Measurements from ENCODE around the gene PCDHB7. TPM values are rescaled to one million over a fixed set of nuclear protein-coding genes. Genes with fewer than 3 reads are reported as not detected.
A peak's percentile ranks its signal among the peaks of the same experiment; 100 is the strongest.
"Not testable (repeated sequence)": the region's sequence is repeated elsewhere in the genome, so short reads cannot be mapped to it uniquely, and the experiment has no call there.

The PCDHB7 gene
- total RNA-seq, 1 experiment from 2014 or later = 1.3 TPM

GRCh38 chr5:141199359-141200235, 27.2 kb downstream of the PCDHB7 start, which contains the start of gene PCDHB11:
Gene PCDHB11, plus strand, starts transcription at chr5:141199627. Its CDS starts 148 bp downstream, at chr5:141199775.
- ATAC-seq = peak; percentile 94

GRCh38 chr5:141201126-141201525, 28.7 kb downstream of the PCDHB7 start:
- not testable (repeated sequence) for DNase-seq (ENCODE audit: low read depth, low spot score)

More at GRCh38 chr5:141199359-141200235, 27.2 kb downstream of the PCDHB7 start, which contains the start of gene PCDHB11:
- no TSS peak for BruUV-seq (replicated peaks)
- TF ChIP-seq CTCF (IDR thresholded peaks at IDR 0.05) (peak; percentile 81), POLR2AphosphoS5 (IDR thresholded peaks at IDR 0.05; ENCODE audit: low read depth, low read length) (no peak)
- peak; percentile 32 for DNase-seq (ENCODE audit: low read depth, low spot score)
- CTCF ChIA-PET = interaction anchor here (0.6 to 2.0 kb wide), 8 partner anchors 9 to 364 kb away, joined by 3 to 8 read pairs (median 5); partner anchors contain the start of genes PCDHB12, PCDHB14, PCDHB2 and PCDHB8
- H3K27me3 ChIP-seq (ENCODE audit: control insufficient read depth, insufficient read depth, low read length) = no peaks in the 10 kb centered on the region; the same call in 1 of the 2 replicates
- no peaks in the 10 kb centered on the region for H3K4me1 ChIP-seq (ENCODE audit: control insufficient read depth, insufficient read depth, low read length)
- peak within 1 kb of the TSS; percentile 41 to 65 for H3K4me3 ChIP-seq (ENCODE audit: low read depth in 2 of 2, low read length in 2 of 2)
- peaks cover 16% of the 10 kb centered on the region; the same call in 1 of the 2 replicates for H3K9me3 ChIP-seq (ENCODE audit: control insufficient read depth, insufficient read depth, low read depth, low read length)
- in situ Hi-C loops (cut with HindIII; ENCODE audit: low pct_unique_long_range_greater_than_20kb, low sequenced_read_pairs) = loop anchor here (25.0 kb wide), 2 partner anchors 112 to 138 kb away; partner anchors contain the start of genes PCDHB2, PCDHGA1, PCDHGA2 and PCDHGA3
- H3K27ac ChIP-seq (ENCODE audit: low read length) = no peak within 1 kb of the TSS
- H3K36me3 ChIP-seq (ENCODE audit: control insufficient read depth, insufficient read depth, low read length) = no peaks in the 10 kb centered on the region
- POLR2A ChIA-PET = interaction anchor here (0.5 kb wide), 1 partner anchor 46 kb away, joined by 7 read pairs; no protein-coding TSS in a partner anchor
- intact Hi-C loops (cut with micrococcal nuclease; ENCODE audit: unreplicated experiment) = no loop called here

GRCh38 chr5:141201646-141202045, 29.2 kb downstream of the PCDHB7 start:
- H3K27me3 ChIP-seq (ENCODE audit: control insufficient read depth, insufficient read depth, low read length); BruUV-seq (replicated peaks); H3K9me3 ChIP-seq (ENCODE audit: control insufficient read depth, insufficient read depth, low read depth, low read length); POLR2A ChIA-PET; CTCF ChIA-PET; H3K4me3 ChIP-seq (ENCODE audit: low read depth in 2 of 2, low read length in 2 of 2); DNase-seq (ENCODE audit: low read depth, low spot score); H3K36me3 ChIP-seq (ENCODE audit: control insufficient read depth, insufficient read depth, low read length); in situ Hi-C loops (cut with HindIII; ENCODE audit: low pct_unique_long_range_greater_than_20kb, low sequenced_read_pairs); intact Hi-C loops (cut with micrococcal nuclease; ENCODE audit: unreplicated experiment); H3K4me1 ChIP-seq (ENCODE audit: control insufficient read depth, insufficient read depth, low read length); ATAC-seq; H3K27ac ChIP-seq (ENCODE audit: low read length): not testable (repeated sequence)

More at GRCh38 chr5:141201126-141201525, 28.7 kb downstream of the PCDHB7 start:
- H3K36me3 ChIP-seq (ENCODE audit: control insufficient read depth, insufficient read depth, low read length); H3K27ac ChIP-seq (ENCODE audit: low read length); H3K4me3 ChIP-seq (ENCODE audit: low read depth in 2 of 2, low read length in 2 of 2); H3K9me3 ChIP-seq (ENCODE audit: control insufficient read depth, insufficient read depth, low read depth, low read length); CTCF ChIA-PET; intact Hi-C loops (cut with micrococcal nuclease; ENCODE audit: unreplicated experiment); in situ Hi-C loops (cut with HindIII; ENCODE audit: low pct_unique_long_range_greater_than_20kb, low sequenced_read_pairs); ATAC-seq; BruUV-seq (replicated peaks); H3K27me3 ChIP-seq (ENCODE audit: control insufficient read depth, insufficient read depth, low read length); POLR2A ChIA-PET; H3K4me1 ChIP-seq (ENCODE audit: control insufficient read depth, insufficient read depth, low read length): not testable (repeated sequence)

GRCh38 chr5:141208478-141208877, 36.0 kb downstream of the PCDHB7 start, which contains the start of gene PCDHB12:
Gene PCDHB12, plus strand, starts transcription at chr5:141208719. Its CDS starts 189 bp downstream, at chr5:141208908.
- ChIA-PET POLR2A (no interaction called here), CTCF (interaction anchor here (1.0 to 1.2 kb wide), 2 partner anchors 8 to 112 kb away, joined by 3 to 4 read pairs; partner anchors contain the start of gene TAF7)
- H3K27me3 ChIP-seq (ENCODE audit: control insufficient read depth, insufficient read depth, low read length) = peaks cover 9% of the 10 kb centered on the region
- H3K9me3 ChIP-seq (ENCODE audit: control insufficient read depth, insufficient read depth, low read depth, low read length) = no peaks in the 10 kb centered on the region
- no peaks in the 10 kb centered on the region for H3K4me1 ChIP-seq (ENCODE audit: control insufficient read depth, insufficient read depth, low read length)
- no peak within 1 kb of the TSS for H3K27ac ChIP-seq (ENCODE audit: low read length)
- ATAC-seq = no peak
- no peak for DNase-seq (ENCODE audit: low read depth, low spot score)
- in situ Hi-C loops (cut with HindIII; ENCODE audit: low pct_unique_long_range_greater_than_20kb, low sequenced_read_pairs) (no loop called here), intact Hi-C loops (cut with micrococcal nuclease; ENCODE audit: unreplicated experiment) (loop anchor here (5.0 kb wide), 1 partner anchor 349 kb away; no protein-coding TSS in a partner anchor)
- TF ChIP-seq TCF7L2 (IDR thresholded peaks at IDR 0.05; ENCODE audit: low read depth, low read length) (no peak), CTCF (IDR thresholded peaks at IDR 0.05) (peak; percentile 67)
- H3K36me3 ChIP-seq (ENCODE audit: control insufficient read depth, insufficient read depth, low read length) = no peaks in the 10 kb centered on the region
- BruUV-seq (replicated peaks) = no TSS peak
- no peak within 1 kb of the TSS; a peak in 1 of 4 replicates for H3K4me3 ChIP-seq (ENCODE audit: low read depth in 2 of 2, low read length in 2 of 2)

- BruUV-seq (replicated peaks); DNase-seq (ENCODE audit: low read depth, low spot score); in situ Hi-C loops (cut with HindIII; ENCODE audit: low pct_unique_long_range_greater_than_20kb, low sequenced_read_pairs); CTCF ChIA-PET; H3K27me3 ChIP-seq (ENCODE audit: control insufficient read depth, insufficient read depth, low read length); H3K9me3 ChIP-seq (ENCODE audit: control insufficient read depth, insufficient read depth, low read depth, low read length); H3K4me1 ChIP-seq (ENCODE audit: control insufficient read depth, insufficient read depth, low read length); H3K4me3 ChIP-seq (ENCODE audit: low read depth in 2 of 2, low read length in 2 of 2); ATAC-seq; intact Hi-C loops (cut with micrococcal nuclease; ENCODE audit: unreplicated experiment); H3K27ac ChIP-seq (ENCODE audit: low read length); POLR2A ChIA-PET; H3K36me3 ChIP-seq (ENCODE audit: control insufficient read depth, insufficient read depth, low read length): not testable (repeated sequence)
Measured at GRCh38 chr5:141210281-141210680, 37.8 kb downstream of the PCDHB7 start.

Data from Panc1 (cell line).